LNCAP (cell line): ENCODE data around the gene SSR1.

Experiments used
- TF ChIP-seq, protein P1 (sequence below): fragments of 450-650 bp; IDR thresholded peaks from 2 replicates; pipeline ENCODE4 v1.5.1; 2017; ENCODE audit warnings: mild to moderate bottlenecking

SSR1 gene

DNA sequence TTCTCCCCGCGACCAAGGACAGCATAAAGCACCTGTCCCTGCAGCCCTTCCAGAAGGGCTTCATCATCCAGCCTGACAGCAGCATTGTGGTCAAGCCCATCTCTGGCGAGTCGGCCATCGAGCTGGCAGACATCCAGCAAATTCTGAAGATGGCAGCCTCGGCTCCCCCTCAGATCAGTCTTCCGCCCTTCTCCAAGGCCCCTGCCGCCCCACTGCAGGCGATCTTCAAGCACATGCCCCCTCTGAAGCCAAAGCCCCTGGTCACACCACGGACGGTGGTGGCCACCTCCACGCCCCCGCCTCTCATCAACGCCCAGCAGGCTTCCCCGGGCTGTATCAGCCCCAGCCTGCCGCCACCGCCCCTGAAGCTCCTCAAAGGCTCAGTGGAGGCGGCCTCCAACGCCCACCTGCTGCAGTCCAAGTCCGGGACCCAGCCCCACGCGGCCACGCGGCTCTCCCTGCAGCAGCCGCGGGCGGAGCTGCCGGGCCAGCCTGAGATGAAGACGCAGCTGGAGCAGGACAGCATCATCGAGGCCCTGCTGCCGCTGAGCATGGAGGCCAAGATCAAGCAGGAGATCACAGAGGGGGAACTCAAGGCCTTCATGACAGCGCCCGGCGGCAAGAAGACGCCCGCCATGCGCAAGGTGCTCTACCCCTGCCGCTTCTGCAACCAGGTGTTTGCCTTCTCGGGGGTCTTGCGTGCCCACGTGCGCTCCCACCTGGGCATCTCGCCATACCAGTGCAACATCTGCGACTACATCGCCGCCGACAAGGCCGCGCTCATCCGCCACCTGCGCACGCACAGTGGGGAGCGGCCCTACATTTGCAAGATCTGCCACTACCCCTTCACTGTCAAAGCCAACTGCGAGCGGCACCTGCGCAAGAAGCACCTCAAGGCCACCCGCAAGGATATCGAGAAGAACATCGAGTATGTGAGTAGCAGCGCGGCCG lies 83.3 kb downstream of the SSR1 start:
- TF ChIP-seq, protein P1, sequence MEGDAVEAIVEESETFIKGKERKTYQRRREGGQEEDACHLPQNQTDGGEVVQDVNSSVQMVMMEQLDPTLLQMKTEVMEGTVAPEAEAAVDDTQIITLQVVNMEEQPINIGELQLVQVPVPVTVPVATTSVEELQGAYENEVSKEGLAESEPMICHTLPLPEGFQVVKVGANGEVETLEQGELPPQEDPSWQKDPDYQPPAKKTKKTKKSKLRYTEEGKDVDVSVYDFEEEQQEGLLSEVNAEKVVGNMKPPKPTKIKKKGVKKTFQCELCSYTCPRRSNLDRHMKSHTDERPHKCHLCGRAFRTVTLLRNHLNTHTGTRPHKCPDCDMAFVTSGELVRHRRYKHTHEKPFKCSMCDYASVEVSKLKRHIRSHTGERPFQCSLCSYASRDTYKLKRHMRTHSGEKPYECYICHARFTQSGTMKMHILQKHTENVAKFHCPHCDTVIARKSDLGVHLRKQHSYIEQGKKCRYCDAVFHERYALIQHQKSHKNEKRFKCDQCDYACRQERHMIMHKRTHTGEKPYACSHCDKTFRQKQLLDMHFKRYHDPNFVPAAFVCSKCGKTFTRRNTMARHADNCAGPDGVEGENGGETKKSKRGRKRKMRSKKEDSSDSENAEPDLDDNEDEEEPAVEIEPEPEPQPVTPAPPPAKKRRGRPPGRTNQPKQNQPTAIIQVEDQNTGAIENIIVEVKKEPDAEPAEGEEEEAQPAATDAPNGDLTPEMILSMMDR = no peak

DNA sequence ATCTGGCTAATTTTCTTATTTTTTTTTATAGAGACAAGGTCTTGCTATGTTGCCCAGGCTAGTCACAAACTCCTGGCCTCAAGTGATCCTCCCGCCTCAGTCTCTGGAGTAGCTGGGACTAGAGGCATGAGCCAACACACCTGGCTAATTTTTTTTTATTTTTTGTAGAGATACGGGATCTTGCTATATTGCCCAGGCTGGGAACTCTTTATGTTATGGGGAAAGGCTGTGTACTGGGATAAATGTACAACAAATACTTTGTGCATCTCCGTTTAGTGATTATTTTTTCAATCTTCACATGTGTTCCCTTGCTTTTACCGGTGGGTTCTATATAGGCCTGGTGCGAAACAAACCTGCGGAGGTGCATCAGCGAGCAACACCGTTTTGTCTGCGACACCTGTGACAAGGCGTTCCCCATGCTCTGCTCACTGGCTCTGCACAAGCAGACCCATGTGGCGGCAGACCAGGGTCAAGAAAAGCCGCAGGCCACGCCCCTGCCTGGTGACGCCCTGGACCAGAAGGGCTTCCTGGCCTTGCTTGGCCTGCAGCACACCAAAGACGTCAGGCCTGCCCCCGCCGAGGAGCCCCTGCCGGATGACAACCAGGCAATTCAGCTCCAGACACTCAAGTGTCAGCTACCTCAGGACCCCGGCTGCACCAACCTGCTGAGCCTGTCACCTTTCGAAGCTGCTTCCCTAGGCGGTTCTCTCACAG lies 84.2 kb downstream of the SSR1 start:
- TF ChIP-seq, protein P1 = no peak

DNA sequence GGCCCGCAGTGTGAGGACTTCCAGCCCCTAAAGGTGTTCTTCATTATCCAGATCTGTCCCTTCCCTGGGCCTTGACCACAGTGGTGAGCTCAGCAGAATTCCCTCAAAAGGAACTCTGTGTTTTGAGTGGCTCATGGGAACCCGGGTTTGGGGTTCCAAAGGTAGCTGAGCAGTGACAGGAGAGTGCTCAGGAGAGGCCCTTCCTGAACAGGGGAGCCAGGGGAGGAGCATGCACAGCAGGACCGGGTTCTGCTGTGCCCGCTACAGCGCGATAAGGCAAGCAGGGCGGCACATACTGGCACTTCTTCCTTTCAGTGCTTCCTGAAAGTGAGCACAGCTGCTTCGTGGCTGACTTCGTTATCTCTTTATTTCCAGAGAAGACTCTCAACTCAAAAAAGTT lies 88.3 kb downstream of the SSR1 start:
- TF ChIP-seq, protein P1 = no peak

DNA sequence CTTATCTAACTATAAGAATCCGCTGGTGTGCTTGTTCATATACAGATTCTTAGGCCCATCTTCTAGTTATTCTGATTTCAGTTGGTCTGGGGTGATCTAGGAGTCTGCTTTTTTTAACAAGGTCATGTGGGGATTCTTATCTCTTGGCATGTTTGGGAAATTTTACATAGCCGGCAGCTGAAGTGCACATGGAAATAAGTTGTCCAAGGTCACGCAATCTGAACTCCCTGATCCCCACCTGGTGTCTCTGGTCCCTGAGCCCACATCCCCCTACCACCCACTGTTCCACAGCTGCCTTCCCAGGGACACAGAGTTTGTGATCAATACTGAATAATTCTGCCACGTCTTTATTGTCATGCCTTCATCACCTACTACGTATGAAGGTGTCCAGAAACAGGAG lies 90.8 kb downstream of the SSR1 start:
- TF ChIP-seq, protein P1 = no peak

DNA sequence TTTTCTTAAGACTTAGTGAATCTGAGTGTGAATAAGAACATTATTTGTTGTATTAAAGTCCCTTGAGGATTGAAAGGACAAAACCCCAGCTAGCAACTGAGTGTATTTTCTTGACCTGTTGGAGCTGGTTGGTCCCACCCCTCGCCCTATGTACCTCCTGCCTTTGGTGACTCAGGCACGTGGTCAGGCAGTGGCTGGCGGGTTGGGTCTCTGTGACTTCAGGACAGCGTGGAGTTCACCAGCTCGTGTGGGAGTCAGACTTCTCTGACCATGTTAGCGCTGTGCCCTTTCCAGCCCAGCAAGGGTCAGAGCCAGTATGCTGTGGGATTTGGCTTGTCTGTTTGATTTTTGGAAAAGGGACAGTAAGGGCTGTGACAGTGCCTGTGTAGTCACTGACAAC lies 93.7 kb downstream of the SSR1 start:
- TF ChIP-seq, protein P1 = no peak

DNA sequence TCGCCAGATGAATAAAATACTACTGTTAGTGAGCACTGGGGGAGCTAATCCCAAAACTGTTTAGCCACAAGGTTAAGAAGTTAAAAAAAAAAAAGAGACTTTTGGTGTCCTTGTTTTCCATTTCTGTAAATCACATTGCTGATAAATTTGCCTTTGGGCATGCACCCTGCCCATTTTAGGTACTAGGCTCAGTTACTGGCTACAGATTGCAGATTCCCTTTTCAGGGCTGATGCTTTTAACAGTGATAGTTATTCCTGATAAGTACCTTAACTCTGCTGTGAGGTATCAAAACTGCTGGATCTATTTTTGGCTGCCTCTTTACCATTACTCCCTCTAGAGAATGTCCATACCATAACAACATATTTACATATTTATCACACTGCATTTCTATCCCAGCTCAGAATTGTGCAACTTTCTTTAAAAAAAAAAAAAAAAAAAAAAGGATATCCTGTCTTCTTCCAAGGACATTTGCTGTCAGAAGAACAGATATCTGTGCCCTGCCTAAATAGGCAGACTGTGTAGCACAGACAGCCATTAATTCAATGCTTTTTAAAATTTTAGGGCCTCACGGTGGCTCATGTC lies 94.5 kb downstream of the SSR1 start:
- TF ChIP-seq, protein P1 = no peak
